Measurements from ENCODE around the gene DSG2. TPM values are rescaled to one million over a fixed set of nuclear protein-coding genes. Genes with fewer than 3 reads are reported as not detected.

Gene DSG2
- total RNA-seq, 2 donors from 2014 or later: 19.1 to 34.0 TPM

DNA sequence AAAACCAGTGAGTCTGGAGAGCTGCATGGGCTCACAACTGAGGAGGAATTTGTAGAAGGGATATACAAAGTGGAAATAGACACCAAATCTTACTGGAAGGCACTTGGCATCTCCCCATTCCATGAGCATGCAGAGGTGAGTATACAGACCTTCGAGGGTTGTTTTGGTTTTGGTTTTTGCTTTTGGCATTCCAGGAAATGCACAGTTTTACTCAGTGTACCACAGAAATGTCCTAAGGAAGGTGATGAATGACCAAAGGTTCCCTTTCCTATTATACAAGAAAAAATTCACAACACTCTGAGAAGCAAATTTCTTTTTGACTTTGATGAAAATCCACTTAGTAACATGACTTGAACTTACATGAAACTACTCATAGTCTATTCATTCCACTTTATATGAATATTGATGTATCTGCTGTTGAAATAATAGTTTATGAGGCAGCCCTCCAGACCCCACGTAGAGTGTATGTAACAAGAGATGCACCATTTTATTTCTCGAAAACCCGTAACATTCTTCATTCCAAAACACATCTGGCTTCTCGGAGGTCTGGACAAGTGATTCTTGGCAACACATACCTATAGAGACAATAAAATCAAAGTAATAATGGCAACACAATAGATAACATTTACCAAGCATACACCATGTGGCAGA is 97.3 kb downstream of the DSG2 start:
- 87 to 90% methylated on average over 5 of the region's 5 CpGs for WGBS, 2 donors
- Histone ChIP-seq H3K4me3 (no peak overlapping the region), H3K9me3 (no peaks in the 10 kb centered on the region), H3K4me1 (peaks cover 15% of the 10 kb centered on the region), H3K27ac (no peak overlapping the region), H3K27me3 (no peaks in the 10 kb centered on the region), H3K36me3 (replicated peaks in 1 of 2; ENCODE audit: insufficient read depth in 1 of 2, low read depth in 2 of 2) (no peaks in the 10 kb centered on the region)
- no peak for TF ChIP-seq CTCF (IDR thresholded peaks at IDR 0.05)
- TF ChIP-seq POLR2A (IDR thresholded peaks at IDR 0.05): no peak
- ATAC-seq (no peak), DNase-seq (no peak)
- intact Hi-C loops (cut with DNase I): no loop called here

DNA sequence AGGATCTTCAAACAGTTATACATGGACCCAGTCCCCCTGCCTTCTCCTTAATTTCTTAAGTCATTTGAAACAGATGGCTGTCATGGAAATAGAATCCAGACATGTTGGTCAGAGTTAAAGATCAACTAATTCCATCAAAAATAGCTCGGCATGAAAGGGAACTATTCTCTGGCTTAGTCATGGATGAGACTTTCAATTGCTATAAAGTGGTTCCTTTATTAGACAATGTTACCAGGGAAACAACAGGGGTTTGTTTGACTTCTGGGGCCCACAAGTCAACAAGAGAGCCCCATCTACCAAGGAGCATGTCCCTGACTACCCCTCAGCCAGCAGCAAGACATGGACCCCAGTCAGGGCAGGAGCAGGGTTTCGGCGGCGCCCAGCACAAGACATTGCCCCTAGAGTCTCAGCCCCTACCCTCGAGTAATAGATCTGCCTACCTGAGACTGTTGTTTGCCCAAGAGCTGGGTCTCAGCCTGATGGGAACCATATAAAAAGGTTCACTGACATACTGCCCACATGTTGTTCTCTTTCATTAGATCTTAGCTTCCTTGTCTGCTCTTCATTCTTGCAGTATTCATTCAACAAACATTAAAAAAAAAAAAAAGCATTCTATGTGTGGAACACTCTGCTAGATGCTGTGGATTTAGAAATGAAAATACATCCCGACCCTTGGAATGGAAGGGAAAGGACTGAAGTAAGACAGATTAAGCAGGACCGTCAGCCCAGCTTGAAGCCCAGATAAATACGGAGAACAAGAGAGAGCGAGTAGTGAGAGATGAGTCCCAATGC is 98.3 kb downstream of the DSG2 start:
- no peaks in the 10 kb centered on the region for H3K27me3 ChIP-seq
- WGBS, 2 donors: 80 to 83% methylated on average over 9 of the region's 9 CpGs
- H3K4me3 ChIP-seq: no peak overlapping the region
- ATAC-seq: no peak
- no peaks in the 10 kb centered on the region for H3K36me3 ChIP-seq (replicated peaks in 1 of 2; ENCODE audit: insufficient read depth in 1 of 2, low read depth in 2 of 2)
- no peaks in the 10 kb centered on the region for H3K9me3 ChIP-seq
- H3K27ac ChIP-seq: no peak overlapping the region
- H3K4me1 ChIP-seq: peaks cover 8% of the 10 kb centered on the region
- DNase-seq: no peak
- TF ChIP-seq CTCF (IDR thresholded peaks at IDR 0.05) (no peak), POLR2A (IDR thresholded peaks at IDR 0.05) (no peak)
- intact Hi-C loops (cut with DNase I): no loop called here

- WGBS, 2 donors: 92 to 93% methylated on average over 13 of the region's 13 CpGs
- no peaks in the 10 kb centered on the region for H3K27me3 ChIP-seq
- intact Hi-C loops (cut with DNase I): no loop called here
- no peak for DNase-seq
- no peaks in the 10 kb centered on the region for H3K4me1 ChIP-seq
- ATAC-seq: no peak
- TF ChIP-seq CTCF (IDR thresholded peaks at IDR 0.05) (no peak), POLR2A (IDR thresholded peaks at IDR 0.05) (no peak)
- no peak overlapping the region for H3K27ac ChIP-seq
- H3K36me3 ChIP-seq (replicated peaks in 1 of 2; ENCODE audit: insufficient read depth in 1 of 2, low read depth in 2 of 2): no peaks in the 10 kb centered on the region
- H3K4me3 ChIP-seq: no peak overlapping the region
- no peaks in the 10 kb centered on the region for H3K9me3 ChIP-seq
Observed at GRCh38 chr18:31598021-31598805, 100.2 kb downstream of the DSG2 start.

Other genes starting within 250 kb of the DSG2 start
- gene DSG1, start 180.0 kb upstream of the DSG2 start, total RNA-seq: under 1 TPM in 1 of 2 donors, not detected in 1; under 0.01 TPM
- gene DSG4, start 121.4 kb upstream of the DSG2 start, total RNA-seq: not detected
- gene DSG3, start 50.4 kb upstream of the DSG2 start, total RNA-seq: not detected
- gene TTR, start 93.7 kb downstream of the DSG2 start, total RNA-seq: 100 to 1,000 TPM; 145 to 352 TPM
- gene B4GALT6, start 186.4 kb downstream of the DSG2 start, total RNA-seq: under 1 TPM; 0.52 to 0.66 TPM